C4-2B (cell line): ENCODE data around the gene CACNA2D3.
"Not testable (repeated sequence)": the region's sequence is repeated elsewhere in the genome, so short reads cannot be mapped to it uniquely, and the experiment has no call there.

Experiments used
- H3K27ac ChIP-seq: fragments of 450-650 bp; 2 replicates; pipeline ENCODE4 v1.5.1; 2017
- ZFX ChIP-seq: fragments of 450-650 bp; IDR thresholded peaks from 2 replicates; pipeline ENCODE4 v1.6.1; 2017
- TF ChIP-seq, protein P1 (sequence below): fragments of 450-650 bp; conservative IDR thresholded peaks from 2 replicates; pipeline ENCODE4 v1.5.1; 2017; ENCODE audit warnings: mild to moderate bottlenecking

The CACNA2D3 gene

DNA sequence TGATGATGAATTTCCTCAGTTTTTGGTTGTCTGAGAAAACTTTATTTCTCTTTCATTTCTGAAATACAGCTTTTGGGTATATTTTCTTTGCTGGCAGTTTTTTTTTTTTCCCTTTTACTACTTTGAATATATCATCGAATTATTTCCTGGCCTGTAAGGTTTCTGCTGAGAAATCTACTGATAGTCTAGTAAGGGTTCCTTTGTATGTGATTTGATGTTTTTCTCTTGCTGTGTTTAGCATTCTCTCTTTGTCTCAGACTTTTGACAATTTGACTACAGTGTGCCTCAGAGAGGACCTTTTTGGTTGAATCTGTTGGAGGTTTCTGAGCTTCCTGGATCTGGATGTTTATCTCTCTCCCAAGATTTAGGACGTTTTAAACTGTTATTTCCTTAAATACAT is 336.0 kb downstream of the CACNA2D3 start:
- TF ChIP-seq, protein P1, sequence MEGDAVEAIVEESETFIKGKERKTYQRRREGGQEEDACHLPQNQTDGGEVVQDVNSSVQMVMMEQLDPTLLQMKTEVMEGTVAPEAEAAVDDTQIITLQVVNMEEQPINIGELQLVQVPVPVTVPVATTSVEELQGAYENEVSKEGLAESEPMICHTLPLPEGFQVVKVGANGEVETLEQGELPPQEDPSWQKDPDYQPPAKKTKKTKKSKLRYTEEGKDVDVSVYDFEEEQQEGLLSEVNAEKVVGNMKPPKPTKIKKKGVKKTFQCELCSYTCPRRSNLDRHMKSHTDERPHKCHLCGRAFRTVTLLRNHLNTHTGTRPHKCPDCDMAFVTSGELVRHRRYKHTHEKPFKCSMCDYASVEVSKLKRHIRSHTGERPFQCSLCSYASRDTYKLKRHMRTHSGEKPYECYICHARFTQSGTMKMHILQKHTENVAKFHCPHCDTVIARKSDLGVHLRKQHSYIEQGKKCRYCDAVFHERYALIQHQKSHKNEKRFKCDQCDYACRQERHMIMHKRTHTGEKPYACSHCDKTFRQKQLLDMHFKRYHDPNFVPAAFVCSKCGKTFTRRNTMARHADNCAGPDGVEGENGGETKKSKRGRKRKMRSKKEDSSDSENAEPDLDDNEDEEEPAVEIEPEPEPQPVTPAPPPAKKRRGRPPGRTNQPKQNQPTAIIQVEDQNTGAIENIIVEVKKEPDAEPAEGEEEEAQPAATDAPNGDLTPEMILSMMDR = no peak
- TF ChIP-seq ZFX = no peak
- H3K27ac ChIP-seq = no peak overlapping the region

DNA sequence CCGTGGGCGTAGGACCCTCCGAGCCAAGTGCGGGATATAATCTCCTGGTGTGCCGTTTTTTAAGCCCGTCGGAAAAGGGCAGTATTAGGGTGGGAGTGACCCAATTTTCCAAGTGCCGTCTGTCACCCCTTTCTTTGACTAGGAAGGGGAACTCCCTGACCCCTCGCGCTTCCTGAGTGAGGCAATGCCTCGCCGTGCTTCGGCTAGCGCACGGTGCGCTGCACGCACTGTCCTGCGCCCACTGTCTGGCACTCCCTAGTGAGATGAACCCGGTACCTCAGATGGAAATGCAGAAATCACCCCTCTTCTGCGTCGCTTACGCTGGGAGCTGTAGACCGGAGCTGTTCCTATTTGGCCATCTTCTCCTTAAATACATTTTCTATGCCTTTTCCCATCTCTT is 342.2 kb downstream of the CACNA2D3 start:
- H3K27ac ChIP-seq = not testable (repeated sequence)

DNA sequence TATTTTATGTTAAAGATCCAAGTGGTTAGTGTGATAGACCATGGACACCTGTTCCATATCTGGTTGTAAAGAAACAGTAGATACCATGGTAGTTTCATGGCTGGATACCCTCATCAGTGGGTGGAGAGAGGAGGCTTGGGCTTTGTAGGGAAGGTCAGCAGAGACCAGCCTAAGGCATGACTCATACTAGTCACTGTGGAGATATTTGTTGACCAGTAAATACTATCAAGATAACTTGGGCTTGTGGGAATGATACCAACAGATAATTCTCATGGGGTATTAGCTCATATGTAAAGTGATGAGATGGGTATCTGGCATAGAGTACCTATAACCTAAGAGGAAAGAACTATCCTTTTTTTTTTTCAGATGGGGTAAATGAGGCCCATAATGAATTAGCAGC is 354.5 kb downstream of the CACNA2D3 start:
- TF ChIP-seq, protein P1 = no peak
- no peak for TF ChIP-seq ZFX
- H3K27ac ChIP-seq = no peak overlapping the region

DNA sequence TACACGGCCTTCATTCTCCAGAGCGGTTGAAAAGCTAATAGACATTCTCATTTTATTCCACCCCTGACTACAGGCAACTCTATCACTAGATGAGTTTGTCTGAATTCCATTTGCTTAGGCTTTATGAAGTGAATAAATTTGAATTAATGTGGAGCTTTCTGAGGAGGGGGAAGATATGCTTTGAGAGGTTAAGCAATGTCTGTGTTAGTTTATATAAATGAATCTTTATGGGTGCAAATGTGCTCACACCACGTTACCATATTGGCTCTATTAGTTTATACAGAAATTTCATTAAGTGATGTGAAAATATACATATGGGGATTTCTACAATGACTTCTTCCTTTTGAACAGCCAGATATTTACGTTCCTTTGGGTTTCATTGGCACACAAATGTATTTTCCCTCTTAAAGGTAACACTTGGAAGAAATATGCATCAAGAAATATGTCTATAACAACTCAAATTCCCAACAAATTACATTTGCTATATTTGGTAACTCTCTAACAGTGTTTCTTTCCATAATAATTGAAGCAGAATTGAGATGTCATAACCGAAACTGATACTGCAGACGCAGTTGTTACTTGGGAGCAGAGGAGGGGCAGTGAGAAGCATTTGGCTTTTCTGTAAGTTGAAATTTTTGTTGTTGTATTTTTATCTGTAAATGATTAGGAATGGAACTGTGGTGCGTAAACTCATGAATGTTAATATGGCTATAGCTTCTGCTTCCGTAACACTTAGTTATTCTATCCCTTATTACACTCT is 359.4 kb downstream of the CACNA2D3 start:
- H3K27ac ChIP-seq = no peak overlapping the region
- no peak for TF ChIP-seq ZFX
- TF ChIP-seq, protein P1 = no peak

DNA sequence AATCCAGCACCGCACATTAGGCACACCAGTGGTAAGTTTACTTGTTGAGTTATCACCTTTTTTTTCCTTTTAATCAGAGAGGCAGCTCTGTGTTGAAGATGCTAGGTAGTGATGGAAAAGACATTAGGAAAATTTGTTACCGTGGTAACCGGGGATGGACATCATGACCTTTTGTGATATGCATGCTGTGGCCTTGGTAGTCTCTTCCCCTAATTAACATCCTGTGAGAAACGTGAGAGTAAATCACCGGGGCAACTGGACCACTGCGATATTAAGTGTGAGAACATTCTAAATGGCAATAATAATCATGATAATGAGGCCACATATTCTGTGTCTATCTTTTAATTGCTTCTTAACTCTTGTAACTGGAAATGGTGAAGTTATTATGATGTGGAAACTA is 362.0 kb downstream of the CACNA2D3 start:
- TF ChIP-seq, protein P1 = no peak
- TF ChIP-seq ZFX = no peak
- H3K27ac ChIP-seq = no peak overlapping the region

DNA sequence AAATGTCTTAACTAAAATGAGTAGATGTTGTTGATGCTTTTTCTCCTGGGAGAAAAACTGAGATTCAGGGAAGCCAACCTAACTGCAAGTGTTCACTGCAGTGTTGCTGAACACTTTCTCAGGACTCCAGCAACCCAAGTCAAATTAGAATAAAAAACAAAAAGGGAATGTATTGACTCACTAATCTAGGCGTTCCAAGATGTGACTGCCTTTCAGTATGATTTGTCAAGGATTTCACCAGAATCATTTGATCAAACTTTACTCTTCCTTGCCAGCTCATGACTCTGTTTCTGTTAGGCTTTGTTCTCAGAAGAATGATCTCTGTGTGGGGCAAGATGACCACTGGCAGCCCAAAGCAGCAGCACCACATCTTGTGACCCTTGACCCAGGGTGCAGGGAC is 364.0 kb downstream of the CACNA2D3 start:
- H3K27ac ChIP-seq = no peak overlapping the region
- TF ChIP-seq ZFX = no peak

DNA sequence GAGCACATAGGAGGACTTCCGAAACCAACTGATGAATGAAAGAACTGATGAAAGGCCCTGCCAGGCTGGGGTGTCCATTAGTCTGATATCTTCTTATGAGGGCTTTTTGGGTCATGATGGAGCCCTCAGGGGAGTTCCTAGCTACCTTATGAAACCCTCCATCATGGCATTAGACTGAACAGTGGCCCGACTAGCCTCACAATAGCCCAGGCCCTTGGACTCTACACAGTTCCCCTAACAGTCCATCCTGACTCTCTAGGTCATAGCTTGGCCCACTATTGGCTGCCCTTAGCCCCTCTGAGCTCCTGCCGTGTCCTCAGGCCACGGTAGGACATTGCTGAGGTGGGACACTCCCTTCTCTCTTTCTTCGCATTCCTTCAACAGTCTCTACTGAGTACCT is 365.9 kb downstream of the CACNA2D3 start:
- TF ChIP-seq ZFX = no peak
- TF ChIP-seq, protein P1 = no peak
- H3K27ac ChIP-seq = no peak overlapping the region

DNA sequence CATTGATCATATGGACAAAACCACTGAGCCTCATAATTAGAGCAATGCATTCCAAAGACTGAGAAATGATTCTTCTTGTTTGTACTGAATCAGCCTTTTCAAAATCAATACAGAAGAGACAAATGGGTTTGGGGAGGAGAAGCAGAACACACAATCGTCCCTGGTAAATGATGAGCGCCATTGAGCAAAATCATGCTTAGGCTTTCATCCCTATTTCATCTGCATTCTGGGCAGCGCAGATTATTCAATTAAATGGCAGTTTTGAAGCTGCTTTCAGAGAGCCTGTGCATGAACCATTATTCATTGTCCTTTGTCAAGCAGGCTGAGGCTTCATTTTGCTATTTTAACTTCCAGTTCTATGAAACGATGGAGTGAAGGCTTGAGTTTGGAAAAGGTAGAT is 371.9 kb downstream of the CACNA2D3 start:
- TF ChIP-seq ZFX = no peak
- TF ChIP-seq, protein P1 = no peak
- no peak overlapping the region for H3K27ac ChIP-seq
